Heart left ventricle (tissue), 16 donors: Measurements from ENCODE around the gene WDR73. TPM values are rescaled to one million over a fixed set of nuclear protein-coding genes. Genes with fewer than 3 reads are reported as not detected.
A peak's percentile ranks its signal among the peaks of the same experiment; 100 is the strongest.

ENCODE experiments used
- ATAC-seq, 4 donors: fragments of 200-7000 bp; cut with Tn5 transposase; one replicate each; pipeline ENCODE4 v1.9.1; 2020 to 2022; ENCODE audit warnings: moderate library complexity in 4 of 4, mild to moderate bottlenecking in 3 of 4, moderate number of reproducible peaks in 1 of 4
- DNase-seq, 5 donors: peaks; one replicate each; pipeline ENCODE4 v3.0.0-alpha.2; 2020
- H3K27ac ChIP-seq, 12 donors: fragments of 200-600 bp; sonication (generic) in 4 of 12; one replicate each; pipeline versions ENCODE4 v1.5.0 to v1.8.0; 2016 to 2022; ENCODE audit warnings: mild to moderate bottlenecking in 2 of 12
- H3K27me3 ChIP-seq, 9 donors: fragments of 200-600 bp; sonication (generic) in 2 of 9; one replicate each; pipeline versions ENCODE4 v1.5.1 to v1.8.0; 2016 to 2022; ENCODE audit warnings: mild to moderate bottlenecking in 3 of 9
- H3K36me3 ChIP-seq, 9 donors: fragments of 200-600 bp; sonication (generic) in 2 of 9; one replicate each; pipeline versions ENCODE4 v1.5.0 to v1.8.0; 2018 to 2022; ENCODE audit warnings: mild to moderate bottlenecking in 2 of 9
- H3K4me1 ChIP-seq, 12 donors: fragments of 200-600 bp; sonication (generic) in 4 of 12; one replicate each; pipeline versions ENCODE4 v1.5.0 to v1.8.0; 2016 to 2022; ENCODE audit warnings: mild to moderate bottlenecking in 3 of 12
- H3K4me3 ChIP-seq, 12 donors: fragments of 200-600 bp; sonication (generic) in 4 of 12; one replicate each; pipeline versions ENCODE4 v1.5.0 to v1.8.0; 2017 to 2022; ENCODE audit warnings: mild to moderate bottlenecking in 9 of 12, moderate library complexity in 4 of 12
- H3K9me3 ChIP-seq, 12 donors: fragments of 200-600 bp; sonication (generic) in 4 of 12; one replicate each; pipeline versions ENCODE4 v1.5.0 to v1.8.0; 2016 to 2022; ENCODE audit warnings: mild to moderate bottlenecking in 1 of 12
- CTCF ChIP-seq, 12 donors: fragments of 200-600 bp; sonication (generic) in 4 of 12; IDR thresholded peaks; one replicate each; pipeline versions ENCODE4 v1.5.0 to v1.8.0; 2018 to 2022; ENCODE audit warnings: antibody characterized with exemption in 12 of 12, mild to moderate bottlenecking in 5 of 12
- POLR2A ChIP-seq, 2 donors: fragments of 450-650 bp; IDR thresholded peaks; one replicate each; pipeline ENCODE4 v1.6.1; 2017; ENCODE audit warnings: antibody characterized with exemption in 2 of 2, mild to moderate bottlenecking in 2 of 2, moderate library complexity in 2 of 2
- WGBS, 4 donors: extraction: QIAGEN DNeasy Blood & Tissue Kit in 2 of 4; methylation state at CpG; one replicate each; pipeline versions ENCODE4 v1.1.5 to v1.1.7; 2013 to 2018; 5-methylcytosine and 5-hydroxymethylcytosine counted together
- intact Hi-C, 10 donors: fragments of 100-400 bp; cut with DNase I; formaldehyde crosslinking; loops; one replicate each; pipeline versions ENCODE4 v1.11.1 to v1.14.2; 2022
- polyA plus RNA-seq, 2 donors: library from polyadenylated mRNA; stranded (reverse); fragments of 200-250 nt; gene quantifications; one replicate each; pipeline ENCODE4 v1.2.3, GENCODE V29; 2013
- total RNA-seq, 9 donors: library from RNA; depleted of rRNA in 2 of 9; stranded (reverse); fragments of >200 nt in 2 of 9; fragmentation: NEBNext Ultra II Directional in 3 of 9; extraction: Animal tissue kit (Norgen Biotek cat#: 25700) in 3 of 9; gene quantifications; one replicate each; pipeline versions ENCODE4 v1.1.0 to v1.2.4, GENCODE V29; 2016 to 2023
- donor health status: ischemic (EF 13 %, LVEDD 7.1; RV severe dilation, severe dysfunction).
- donor health status: healthy with polysubstance abuse.
- donor health status: DM: no; HTN: yes; CAD: no.
- donor health status: DM: no; HTN: no; CAD: no.
- donor health status: ischemic (EF 25% LVEDD 6.9; RV normal size, moderate dysfunction).
- donor health status: ischemic (EF 25% LVEDD 5.7; RV mildly dilated, moderate dysfunction).
- donor health status: healthy.
- donor health status: DM: yes; HTN: yes; CAD: no.
- donor health status: ischemic (EF 35%, LVEDD 5.7; RV mildly dilated, moderate dysfunction).
- donor health status: nonischemic (EF 11% LVEDD 7.7; RV severe dilation, severe dysfunction).
- donor health status: DM: yes; HTN: yes; CAD: no.
- donor health status: PGD.
- donor health status: ischemic (EF 29% LVEDD 5.4; RV normal size, mild dysfunction).
- donor health status: nonischemic (EF 23%, LVEDD 6.1; RV moderate dilation, normal function).

Gene WDR73
- total and polyA plus RNA-seq, 11 donors = 8.7 to 22.2 (median 13.9) TPM

GRCh38 chr15:84638103-84638502, 16.0 kb downstream of the WDR73 start:
- intact Hi-C loops = loop anchor here in 2 of 10 donors (2.0 to 5.0 kb wide), 2 partner anchors 36 to 37 kb away; partner anchors contain the start of gene ZSCAN2 (in 2 of the 2)
- TF ChIP-seq CTCF (IDR thresholded peaks at IDR 0.05) = peak in 2 of 12 donors; percentile 5 to 15
- no peak for TF ChIP-seq POLR2A (IDR thresholded peaks at IDR 0.05)
- no peak for ATAC-seq
- peaks cover 0 to 74% (median 71%) of the 10 kb centered on the region in 9 donors for H3K36me3 ChIP-seq
- no peak overlapping the region for H3K27ac ChIP-seq
- H3K27me3 ChIP-seq = no peaks in the 10 kb centered on the region
- DNase-seq = no peak
- peaks cover 0 to 32% (median 12%) of the 10 kb centered on the region in 12 donors for H3K4me1 ChIP-seq
- 66 to 70% (median 69%) methylated on average over 3 of the region's 3 CpGs for WGBS, 4 donors
- H3K4me3 ChIP-seq = no peak overlapping the region
- H3K9me3 ChIP-seq = no peaks in the 10 kb centered on the region

- Histone ChIP-seq H3K9me3 (no peaks in the 10 kb centered on the region), H3K27ac (peak overlapping the region; percentile 91 to 99 (median 98)), H3K27me3 (no peaks in the 10 kb centered on the region), H3K36me3 (peaks cover 0 to 37% (median 33%) of the 10 kb centered on the region in 9 donors), H3K4me1 (peaks cover 3 to 54% (median 33%) of the 10 kb centered on the region in 12 donors), H3K4me3 (peak overlapping the region; percentile 53 to 85 (median 77))
- ATAC-seq (no peak), DNase-seq (no peak)
- intact Hi-C loops = loop anchor here in 1 of 10 donors (2.0 to 5.0 kb wide), 2 partner anchors 18 to 37 kb away; no protein-coding TSS in a partner anchor
- WGBS, 4 donors = 16 to 21% (median 19%) methylated on average over 23 of the region's 23 CpGs
- TF ChIP-seq CTCF (IDR thresholded peaks at IDR 0.05) (no peak), POLR2A (IDR thresholded peaks at IDR 0.05) (no peak)
These were observed 19.8 kb downstream of the WDR73 start for GRCh38 chr15:84634228-84634837.

- peak; percentile 22 to 81 (median 61) for ATAC-seq
- H3K4me1 ChIP-seq = peaks cover 3 to 54% (median 33%) of the 10 kb centered on the region in 12 donors
These were observed 20.5 kb downstream of the WDR73 start for GRCh38 chr15:84633311-84634227.

More at GRCh38 chr15:84633311-84634227, 20.5 kb downstream of the WDR73 start:
- H3K9me3 ChIP-seq = no peaks in the 10 kb centered on the region
- intact Hi-C loops = loop anchor here in 2 of 10 donors (2.0 to 5.0 kb wide), 3 partner anchors 19 to 36 kb away; partner anchors contain the start of gene WDR73 (in 1 of the 2)
- peak; percentile 69 to 90 (median 80) for DNase-seq
- H3K4me3 ChIP-seq = peak overlapping the region; percentile 53 to 85 (median 77)
- H3K27ac ChIP-seq = peak overlapping the region; percentile 91 to 99 (median 98)
- H3K27me3 ChIP-seq = no peaks in the 10 kb centered on the region
- H3K36me3 ChIP-seq = peaks cover 0 to 29% (median 26%) of the 10 kb centered on the region in 9 donors
- TF ChIP-seq POLR2A (IDR thresholded peaks at IDR 0.05) = peak in 1 of 2 donors; percentile 43
- peak in 1 of 12 donors; percentile 9 for TF ChIP-seq CTCF (IDR thresholded peaks at IDR 0.05)
- 0 to 1% (median 0%) methylated on average over 71 to 105 of the region's 105 CpGs for WGBS, 4 donors
